ENCODE measurements around the gene SLC13A3. TPM values are rescaled to one million over a fixed set of nuclear protein-coding genes. Genes with fewer than 3 reads are reported as not detected.

Gene SLC13A3
- total RNA-seq, 1 donor from 2014 or later = 2.9 TPM

GRCh38 chr20:46631874-46632446 is 19.3 kb downstream of the SLC13A3 start:
- TF ChIP-seq CTCF (IDR thresholded peaks at IDR 0.05; ENCODE audit: unreplicated experiment) = no peak
- Mint-ChIP-seq H3K27me3 (no peaks in the 10 kb centered on the region), H3K27ac (no peak overlapping the region), H3K4me3 (ENCODE audit: low read depth) (no peak overlapping the region), H3K4me1 (ENCODE audit: low read depth) (peaks cover 2% of the 10 kb centered on the region), H3K36me3 (ENCODE audit: insufficient read depth) (peaks cover 2% of the 10 kb centered on the region), H3K9me3 (ENCODE audit: low read depth) (peaks cover 8% of the 10 kb centered on the region)
- no peak for DNase-seq (ENCODE audit: low spot score, unreplicated experiment)

DNA sequence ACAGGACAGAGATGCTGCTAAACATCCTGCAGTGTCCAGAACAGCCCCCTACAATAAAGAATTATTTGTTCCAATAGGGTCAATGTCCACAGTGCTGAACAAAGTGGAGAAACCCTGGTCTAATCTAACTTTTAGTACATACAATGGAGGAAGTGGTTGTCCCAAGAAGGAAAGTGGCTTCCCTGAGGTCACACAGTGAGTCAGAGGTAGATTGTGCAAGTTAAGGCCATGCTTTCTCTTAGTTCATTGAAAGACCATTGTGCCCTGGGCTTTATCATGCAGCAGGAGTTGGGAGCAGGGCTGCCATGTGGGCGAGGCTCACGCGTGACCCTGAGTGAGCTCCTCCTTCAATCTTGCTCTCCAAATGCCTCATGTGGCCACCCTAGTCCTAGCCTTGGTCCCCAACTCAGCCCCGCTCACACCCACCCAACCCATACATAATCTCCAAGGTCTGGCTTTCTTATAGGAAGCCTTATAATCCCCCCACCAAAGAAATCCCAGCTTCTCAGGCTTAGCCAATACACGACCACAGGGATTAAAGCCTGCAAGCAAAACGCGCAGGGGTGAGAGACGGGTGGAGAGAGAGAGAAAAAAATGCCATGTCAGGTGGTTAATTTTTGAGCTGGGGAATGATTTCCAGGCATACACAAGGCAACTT is 19.9 kb downstream of the SLC13A3 start:
- no peak overlapping the region for H3K4me3 Mint-ChIP-seq (ENCODE audit: low read depth)
- H3K27me3 Mint-ChIP-seq = no peaks in the 10 kb centered on the region
- no peak for TF ChIP-seq CTCF (IDR thresholded peaks at IDR 0.05; ENCODE audit: unreplicated experiment)
- peaks cover 8% of the 10 kb centered on the region for H3K9me3 Mint-ChIP-seq (ENCODE audit: low read depth)
- H3K4me1 Mint-ChIP-seq (ENCODE audit: low read depth) = peaks cover 5% of the 10 kb centered on the region
- peaks cover 2% of the 10 kb centered on the region for H3K36me3 Mint-ChIP-seq (ENCODE audit: insufficient read depth)
- DNase-seq (ENCODE audit: low spot score, unreplicated experiment) = no peak
- no peak overlapping the region for H3K27ac Mint-ChIP-seq

DNA sequence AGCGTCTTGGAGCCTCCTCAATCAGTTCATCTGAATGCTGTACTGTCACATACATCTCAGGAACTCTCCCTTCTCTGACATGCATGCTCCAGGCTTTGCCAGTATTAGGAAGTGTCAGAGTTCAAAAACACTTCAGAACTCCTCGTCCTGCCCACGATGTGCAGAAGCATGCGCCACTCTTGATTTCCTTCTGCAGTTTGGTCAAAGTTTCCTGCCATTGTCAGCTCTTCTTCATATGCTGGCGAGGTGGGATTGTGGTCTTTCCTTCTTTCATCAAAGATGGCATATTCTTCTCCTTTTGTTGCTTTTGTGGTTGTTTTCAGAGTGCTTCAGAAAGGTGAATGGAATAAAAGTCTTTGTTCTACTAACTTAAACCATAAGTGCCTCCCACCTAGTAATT is 21.0 kb downstream of the SLC13A3 start:
- Mint-ChIP-seq H3K27me3 (no peaks in the 10 kb centered on the region), H3K27ac (no peak overlapping the region), H3K4me1 (ENCODE audit: low read depth) (peaks cover 5% of the 10 kb centered on the region), H3K4me3 (ENCODE audit: low read depth) (no peak overlapping the region), H3K36me3 (ENCODE audit: insufficient read depth) (peaks cover 2% of the 10 kb centered on the region), H3K9me3 (ENCODE audit: low read depth) (peaks cover 8% of the 10 kb centered on the region)
- TF ChIP-seq CTCF (IDR thresholded peaks at IDR 0.05; ENCODE audit: unreplicated experiment) = no peak
- DNase-seq (ENCODE audit: low spot score, unreplicated experiment) = no peak

GRCh38 chr20:46629341-46629740 is 21.9 kb downstream of the SLC13A3 start:
- no peak overlapping the region for H3K27ac Mint-ChIP-seq
- H3K4me1 Mint-ChIP-seq (ENCODE audit: low read depth) = peaks cover 5% of the 10 kb centered on the region
- no peaks in the 10 kb centered on the region for H3K27me3 Mint-ChIP-seq
- H3K36me3 Mint-ChIP-seq (ENCODE audit: insufficient read depth) = peaks cover 2% of the 10 kb centered on the region
- TF ChIP-seq CTCF (IDR thresholded peaks at IDR 0.05; ENCODE audit: unreplicated experiment) = no peak
- H3K9me3 Mint-ChIP-seq (ENCODE audit: low read depth) = peaks cover 8% of the 10 kb centered on the region
- DNase-seq (ENCODE audit: low spot score, unreplicated experiment) = no peak
- H3K4me3 Mint-ChIP-seq (ENCODE audit: low read depth) = no peak overlapping the region

- Mint-ChIP-seq H3K4me1 (ENCODE audit: low read depth) (peaks cover 5% of the 10 kb centered on the region), H3K27ac (no peak overlapping the region), H3K27me3 (no peaks in the 10 kb centered on the region), H3K36me3 (ENCODE audit: insufficient read depth) (peaks cover 2% of the 10 kb centered on the region), H3K4me3 (ENCODE audit: low read depth) (no peak overlapping the region), H3K9me3 (ENCODE audit: low read depth) (peaks cover 13% of the 10 kb centered on the region)
- DNase-seq (ENCODE audit: low spot score, unreplicated experiment) = no peak
- no peak for TF ChIP-seq CTCF (IDR thresholded peaks at IDR 0.05; ENCODE audit: unreplicated experiment)
These were observed 24.0 kb downstream of the SLC13A3 start for GRCh38 chr20:46627234-46627633.

Measured in progenitor cell of endocrine pancreas (in vitro differentiated cells).